SKM-1 treated with dmso at 0.1 percent for 144 hours (cell line): ENCODE results near the gene MAN2B2.

ENCODE experiments used
- DNase-seq: peaks from one replicate; lab custom pipeline; 2025; ENCODE audit not compliant: unreplicated experiment; lab: John Stamatoyannopoulos, UW

Gene MAN2B2

GRCh38 chr4:6546091-6546490, 28.9 kb upstream of the MAN2B2 start:
- DNase-seq, result no peak

DNA sequence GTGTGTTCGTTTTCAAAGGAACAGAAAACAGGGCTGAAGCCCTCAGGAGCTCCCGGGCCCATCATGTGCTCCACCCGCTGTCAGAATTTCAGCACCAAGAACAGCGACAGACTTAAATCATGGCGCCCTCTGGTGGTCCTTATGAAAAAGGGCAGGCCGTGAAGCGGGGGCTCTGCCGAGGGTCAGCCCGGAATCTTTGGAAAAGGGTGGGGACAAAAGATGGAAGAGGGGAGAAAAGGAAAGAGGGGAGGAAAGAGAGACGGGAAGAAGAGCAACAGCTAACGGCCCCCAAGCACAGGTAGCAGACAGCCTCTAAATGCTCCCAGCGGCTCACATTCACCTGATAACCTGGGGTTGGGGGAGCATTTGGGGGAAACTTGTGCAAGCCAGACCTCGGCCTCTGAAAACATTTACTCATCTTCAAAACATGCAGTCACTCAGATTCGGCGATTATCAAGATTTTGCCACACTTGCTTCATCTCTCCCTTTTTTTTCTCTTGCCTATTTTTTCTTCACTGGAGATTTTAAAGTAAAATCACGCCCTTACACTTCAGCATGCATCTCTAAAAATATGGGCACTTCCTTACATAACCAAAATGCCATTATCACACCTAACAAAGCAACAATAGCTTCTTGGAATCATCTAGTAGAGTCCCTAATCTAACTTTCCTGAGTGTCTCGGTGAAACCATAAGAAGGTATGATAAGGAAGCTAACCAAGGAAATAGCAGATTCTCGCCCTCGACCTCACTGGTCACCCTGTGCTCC, 28.1 kb upstream of the MAN2B2 start:
- peak; percentile 74 for DNase-seq

DNA sequence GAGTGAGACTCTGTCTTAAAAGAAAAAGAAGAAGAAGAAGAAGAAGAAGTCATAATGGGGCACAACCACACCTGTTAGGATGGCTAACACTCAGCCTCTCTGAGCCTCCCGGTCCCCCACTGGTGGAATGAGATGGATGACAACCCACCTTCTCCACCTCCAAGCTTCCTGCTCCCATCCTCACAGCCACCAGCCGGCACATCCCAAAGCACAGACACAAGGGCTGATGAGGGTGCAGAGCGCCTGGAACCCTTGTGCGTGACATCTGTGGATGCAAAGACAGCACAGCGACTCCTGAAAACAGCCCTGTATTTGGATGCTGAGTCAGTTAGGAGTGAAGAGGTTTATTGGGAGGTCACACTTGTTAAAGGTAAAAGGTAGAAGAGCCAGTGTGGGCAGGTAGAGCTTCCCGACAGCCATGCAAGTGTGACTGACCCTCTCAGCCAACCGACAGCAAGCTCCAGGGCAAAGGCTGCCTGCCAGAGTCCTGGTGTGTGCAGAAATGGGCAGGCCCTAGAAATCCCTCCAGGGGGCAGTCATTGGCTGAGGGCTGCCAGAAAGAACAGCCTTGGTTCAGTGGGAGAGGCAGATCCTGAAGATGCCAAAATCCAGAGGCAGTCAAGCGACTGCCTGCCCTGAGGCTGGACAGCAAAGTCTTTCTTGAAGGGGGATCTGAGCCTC, 26.6 kb upstream of the MAN2B2 start:
- DNase-seq, result peak; percentile 49

DNA sequence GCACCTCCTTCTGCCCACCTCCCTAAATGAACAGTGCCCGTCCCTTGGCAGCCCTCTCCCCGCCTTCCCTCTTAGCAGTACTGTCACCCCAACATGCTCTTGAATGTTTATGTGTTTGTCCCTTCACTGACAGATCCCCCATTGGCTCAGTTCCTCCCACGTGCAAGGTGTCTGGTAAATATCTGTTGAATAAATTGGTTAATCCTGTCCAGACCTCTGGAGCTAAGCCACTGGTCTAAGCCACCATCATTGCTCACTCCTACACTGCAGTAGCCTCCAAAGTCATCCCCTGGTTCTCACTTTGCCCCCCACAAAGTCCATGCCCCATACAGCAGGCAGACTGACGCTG, 26.1 kb upstream of the MAN2B2 start:
- no peak for DNase-seq

DNA sequence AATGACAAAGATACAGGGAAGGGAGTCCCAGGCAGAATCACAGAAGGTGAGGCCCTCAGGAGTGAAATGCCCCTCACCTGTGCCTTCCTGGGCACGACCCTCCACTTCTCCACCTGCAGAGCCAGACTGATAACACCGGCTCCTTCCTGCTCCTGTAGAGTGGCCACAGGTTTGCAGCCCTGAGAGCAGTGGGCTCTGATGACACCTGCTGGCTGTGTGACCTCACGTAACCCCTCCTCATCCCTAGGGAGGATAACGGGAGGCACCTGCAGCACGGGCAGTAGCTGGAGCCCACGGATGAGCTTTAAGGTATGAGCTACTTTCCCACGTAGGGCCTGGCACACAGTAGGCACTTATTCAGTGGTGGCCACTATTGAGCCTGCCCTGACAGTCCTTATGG, 25.5 kb upstream of the MAN2B2 start:
- DNase-seq, result no peak

GRCh38 chr4:6549890-6550620, 24.9 kb upstream of the MAN2B2 start:
- DNase-seq, result no peak

DNA sequence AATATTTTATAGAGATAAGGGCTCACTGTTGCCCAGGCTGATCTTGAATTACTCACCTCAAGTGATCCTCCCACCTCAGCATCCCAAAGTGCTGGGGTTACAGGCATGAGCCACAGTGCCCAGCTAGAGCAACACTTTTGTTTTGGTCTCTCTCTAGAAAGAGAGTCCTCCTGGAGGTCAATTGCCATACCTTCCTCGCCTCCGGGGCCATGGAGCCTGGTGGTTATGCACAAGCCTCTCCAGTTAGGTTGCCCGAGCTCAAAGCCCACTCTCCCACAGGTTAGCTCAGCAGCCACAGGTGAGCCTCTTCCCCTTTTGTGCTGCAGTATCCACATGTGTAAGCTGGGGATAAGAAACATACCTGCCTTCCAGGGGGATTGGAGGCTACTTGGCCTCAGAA, 24.2 kb upstream of the MAN2B2 start:
- DNase-seq, result no peak

DNA sequence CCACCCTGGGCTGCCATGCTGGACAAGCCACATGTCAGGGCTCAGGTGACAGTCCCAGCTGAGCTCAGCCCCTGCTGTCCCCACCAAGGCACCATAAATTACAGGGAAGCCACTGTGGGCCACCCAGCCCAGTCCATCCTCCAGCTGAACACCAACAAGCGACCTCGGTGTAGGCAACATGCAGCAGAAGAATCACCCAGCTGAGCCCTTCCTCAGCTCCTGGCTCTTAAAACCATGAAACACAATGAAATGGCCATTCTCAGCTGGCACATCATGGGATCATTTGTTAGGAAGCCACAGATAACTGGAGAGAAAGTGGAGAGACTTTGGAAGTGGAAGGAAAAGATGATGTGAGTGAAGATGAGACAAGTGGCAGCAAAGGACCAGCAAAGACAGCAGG, 23.3 kb upstream of the MAN2B2 start:
- DNase-seq, result no peak

DNA sequence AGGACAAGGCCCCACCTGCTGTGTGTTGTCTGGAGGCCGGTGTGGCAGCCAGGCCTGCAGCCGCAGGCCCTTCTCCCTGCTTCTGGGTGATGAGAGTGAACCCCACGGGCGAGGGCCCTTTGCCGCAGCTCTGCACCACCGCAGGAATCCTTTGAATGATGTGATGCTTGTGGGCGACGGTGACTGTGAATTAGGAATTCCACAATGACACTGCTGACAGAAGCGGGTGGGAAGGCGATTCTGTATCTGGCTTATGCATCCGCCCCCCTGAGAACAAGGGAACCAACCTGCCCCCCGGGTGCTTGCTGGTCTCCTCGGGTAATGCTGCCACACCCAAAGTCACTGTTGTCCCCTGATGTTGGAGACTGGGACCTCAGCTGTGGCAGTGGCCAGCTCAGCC, 19.5 kb upstream of the MAN2B2 start:
- no peak for DNase-seq

- DNase-seq, result no peak
Observed at GRCh38 chr4:6556263-6556662, 18.7 kb upstream of the MAN2B2 start.

DNA sequence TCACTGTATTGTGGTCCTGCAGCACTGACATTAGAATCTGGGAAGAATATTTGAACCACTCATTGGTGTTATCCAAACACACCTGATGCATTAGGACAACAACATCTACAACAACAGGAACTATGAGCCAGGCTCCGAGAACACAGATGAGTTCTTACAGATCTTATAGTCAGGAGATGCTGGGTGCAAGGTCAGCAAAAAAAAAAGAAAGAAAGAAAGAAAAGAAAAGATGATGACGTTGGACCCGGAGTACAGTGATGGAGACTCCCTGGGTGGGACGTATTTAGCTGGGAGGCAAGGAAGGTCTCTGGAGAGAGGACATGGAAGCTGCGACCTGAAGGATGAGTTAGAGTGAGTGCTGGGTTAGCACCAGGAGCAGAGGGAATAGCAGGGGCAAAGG, 17.8 kb upstream of the MAN2B2 start:
- no peak for DNase-seq

DNA sequence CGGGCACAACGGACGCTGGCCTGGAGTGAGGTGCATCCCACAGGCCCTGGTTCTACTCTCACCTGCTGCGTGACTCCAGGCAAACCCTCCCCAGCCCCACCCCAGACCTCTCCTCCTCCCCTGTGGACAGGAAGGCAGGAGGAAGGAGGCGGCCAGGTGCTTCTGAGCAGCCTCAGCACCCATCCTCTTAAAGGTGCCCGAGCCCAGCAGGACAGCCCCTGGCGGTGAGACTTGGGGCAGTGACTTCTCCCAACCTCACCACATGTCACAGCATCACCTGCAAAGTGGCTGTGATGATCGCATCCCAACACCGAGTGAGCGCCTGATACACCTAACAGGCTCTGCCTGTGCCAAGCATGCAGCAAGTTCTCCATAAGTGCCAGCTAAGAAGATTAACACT, 17.1 kb upstream of the MAN2B2 start:
- no peak for DNase-seq

GRCh38 chr4:6560416-6561172, 14.4 kb upstream of the MAN2B2 start:
- DNase-seq, result no peak

DNA sequence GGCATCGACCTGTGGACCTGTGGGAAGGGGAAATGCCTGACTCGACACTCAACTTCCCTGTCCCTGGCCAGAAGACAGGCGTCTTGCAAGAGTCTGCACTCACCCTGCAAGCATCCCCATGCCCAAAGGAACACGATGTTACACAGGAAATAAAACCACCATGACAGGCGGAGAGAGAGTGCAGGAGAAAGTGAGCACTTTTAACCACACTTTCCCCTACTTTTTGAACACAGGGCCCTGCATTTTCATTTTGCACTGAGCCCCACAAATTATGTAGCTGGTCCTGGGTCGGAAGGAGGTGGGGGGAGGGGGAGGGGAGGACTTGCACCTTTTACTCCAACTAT, 13.8 kb upstream of the MAN2B2 start:
- no peak for DNase-seq

GRCh38 chr4:6561706-6562371, 13.2 kb upstream of the MAN2B2 start:
- no peak for DNase-seq

DNA sequence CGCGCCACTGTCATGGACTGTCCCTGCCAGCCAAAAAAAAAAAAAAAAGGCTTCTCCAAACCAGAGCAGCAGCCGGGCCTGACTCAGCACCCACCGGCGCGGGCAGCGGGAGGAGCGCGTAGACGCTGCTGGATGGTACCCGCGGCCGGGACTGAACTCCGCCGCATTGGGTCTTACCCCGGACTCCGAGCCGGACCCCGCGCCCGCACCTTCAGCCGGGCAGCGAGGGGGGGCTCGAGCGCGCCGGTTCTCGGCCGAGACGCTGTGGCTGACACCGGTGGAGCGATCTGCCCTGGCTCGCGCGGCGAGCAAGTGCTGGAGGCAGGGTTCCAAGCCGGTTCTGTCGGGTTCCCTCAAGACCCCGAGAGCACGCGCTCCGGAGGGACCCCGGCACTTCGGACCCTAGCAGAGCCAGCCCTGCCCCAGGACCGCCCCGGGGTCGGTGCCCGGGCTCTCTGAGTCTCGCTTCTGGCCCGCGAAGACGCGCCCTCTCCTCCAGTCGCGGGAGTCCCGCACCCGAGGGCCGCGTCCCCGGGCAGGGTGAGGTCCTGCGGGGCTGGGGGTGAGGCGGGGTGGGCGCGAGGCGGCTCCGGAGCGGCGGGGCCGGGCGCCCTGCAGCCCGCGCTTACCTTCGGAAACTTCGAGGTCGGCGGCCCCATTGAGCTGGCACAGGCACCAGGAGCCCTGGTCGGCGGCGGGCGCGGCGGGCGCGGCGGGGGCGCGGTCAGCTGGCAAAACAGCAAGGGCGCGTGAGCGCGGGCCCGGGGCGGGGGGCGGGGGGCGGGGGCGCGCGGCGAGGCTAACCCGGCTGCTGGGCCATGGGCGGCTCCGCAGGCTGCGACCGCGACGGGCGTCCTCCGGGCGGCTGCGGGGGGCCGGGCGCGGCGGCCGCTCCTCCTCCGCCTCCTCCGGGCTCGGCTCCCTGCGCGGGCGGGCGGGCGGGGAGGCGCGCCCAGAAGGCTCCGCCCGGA, 11.8 kb upstream of the MAN2B2 start:
- no peak for DNase-seq

DNA sequence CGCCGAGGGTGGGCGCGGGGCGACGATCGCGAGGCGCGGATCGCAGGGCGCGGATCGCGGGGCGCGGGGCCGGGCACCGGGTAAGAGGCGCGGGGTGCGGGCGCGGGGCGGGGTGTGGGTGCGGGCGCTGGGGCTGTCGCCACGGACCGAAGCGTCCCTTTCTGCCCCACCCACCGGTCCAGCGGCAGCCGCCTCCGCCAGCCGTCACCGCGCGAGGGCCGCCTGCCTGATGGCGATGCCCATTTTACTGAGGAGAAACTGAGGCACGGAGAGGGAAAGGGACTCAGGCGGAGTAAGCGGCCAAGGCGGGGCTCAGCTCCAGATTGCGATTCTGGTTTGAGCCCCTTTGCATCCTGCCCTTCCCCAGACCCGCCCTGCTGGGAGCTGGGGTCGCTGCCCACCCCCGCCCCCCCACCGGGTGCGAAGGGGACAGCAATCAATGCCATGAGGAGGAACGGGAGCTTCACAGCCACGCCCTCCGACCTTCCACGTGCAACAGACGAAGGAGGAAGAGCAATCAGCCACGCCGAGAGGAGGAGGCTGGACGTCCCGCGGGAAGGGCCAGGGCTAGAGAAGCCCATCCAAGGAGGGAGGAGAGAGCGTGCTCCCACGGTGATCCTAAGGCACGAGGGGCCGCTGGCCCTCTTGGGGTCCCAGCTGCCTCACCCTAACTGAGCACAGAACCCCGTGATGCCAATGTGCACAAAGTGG, 10.9 kb upstream of the MAN2B2 start:
- no peak for DNase-seq

- DNase-seq, result no peak
Observed at GRCh38 chr4:6565691-6566390, 9.1 kb upstream of the MAN2B2 start.
